ENCODE data around the gene CENPV. TPM values are rescaled to one million over a fixed set of nuclear protein-coding genes. Genes with fewer than 3 reads are reported as not detected.

CENPV gene
- total RNA-seq, 2 experiments from 2014 or later: 77.3 to 81.8 TPM

Other genes with a start within 250 kb of the CENPV start
- gene NCOR1, start 137.9 kb downstream of the CENPV start, total RNA-seq: 100 to 1,000 TPM; 137 to 147 TPM
- 10 to 100 TPM; 31.8 to 32.6 TPM for gene PIGL, start 136.3 kb downstream of the CENPV start, total RNA-seq
- gene UBB, start 27.6 kb upstream of the CENPV start, total RNA-seq: 1,000 to 10,000 TPM; 1,664 to 1,756 TPM
- 10 to 100 TPM; 57.5 to 58.0 TPM for gene TRPV2, start 62.1 kb upstream of the CENPV start, total RNA-seq
- gene LRRC75A, start 138.7 kb upstream of the CENPV start, total RNA-seq: 1 to 10 TPM; 1.6 to 1.8 TPM
- 1 to 10 TPM; 7.1 to 8.8 TPM for gene ZNF287, start 215.7 kb upstream of the CENPV start, total RNA-seq

All from activated CD8-positive, alpha-beta memory T cell treated with anti-CD3 and anti-CD28 coated beads for 36 hours (primary cell).